Measurements from ENCODE around the gene FBXL15.

- TF ChIP-seq EZH2 (IDR thresholded peaks at IDR 0.05) (no peak), FOXP2 (optimal IDR thresholded peaks at IDR 0.05; ENCODE audit: control extremely low read depth, extremely low read length, insufficient read depth) (no peak), POLR2AphosphoS5 (IDR thresholded peaks at IDR 0.05; ENCODE audit: borderline replicate concordance, low read depth, low read length) (no peak)
Observed at GRCh38 chr10:102404361-102405107, 16.1 kb upstream of the FBXL15 start.

Data from SK-N-MC (cell line).